Fibroblast of pulmonary artery (primary cell): ENCODE measurements around the gene YY1.

Experiments used
- DNase-seq: peaks from one replicate; pipeline ENCODE4 v3.0.0-alpha.2; 2010; ENCODE audit warnings: low read depth
- H3K4me3 ChIP-seq: replicated peaks from 2 replicates; pipeline ENCODE4 v1.5.1; 2011; ENCODE audit warnings: low read depth, mild to moderate bottlenecking, control low read depth, low read length, moderate library complexity
- TF ChIP-seq, protein P1 (sequence below): IDR thresholded peaks from 2 replicates; pipeline ENCODE4 v1.5.1; 2011; ENCODE audit warnings: mild to moderate bottlenecking, control low read depth, low read length, inconsistent platforms; ENCODE audit errors: missing control alignments

YY1 gene

DNA sequence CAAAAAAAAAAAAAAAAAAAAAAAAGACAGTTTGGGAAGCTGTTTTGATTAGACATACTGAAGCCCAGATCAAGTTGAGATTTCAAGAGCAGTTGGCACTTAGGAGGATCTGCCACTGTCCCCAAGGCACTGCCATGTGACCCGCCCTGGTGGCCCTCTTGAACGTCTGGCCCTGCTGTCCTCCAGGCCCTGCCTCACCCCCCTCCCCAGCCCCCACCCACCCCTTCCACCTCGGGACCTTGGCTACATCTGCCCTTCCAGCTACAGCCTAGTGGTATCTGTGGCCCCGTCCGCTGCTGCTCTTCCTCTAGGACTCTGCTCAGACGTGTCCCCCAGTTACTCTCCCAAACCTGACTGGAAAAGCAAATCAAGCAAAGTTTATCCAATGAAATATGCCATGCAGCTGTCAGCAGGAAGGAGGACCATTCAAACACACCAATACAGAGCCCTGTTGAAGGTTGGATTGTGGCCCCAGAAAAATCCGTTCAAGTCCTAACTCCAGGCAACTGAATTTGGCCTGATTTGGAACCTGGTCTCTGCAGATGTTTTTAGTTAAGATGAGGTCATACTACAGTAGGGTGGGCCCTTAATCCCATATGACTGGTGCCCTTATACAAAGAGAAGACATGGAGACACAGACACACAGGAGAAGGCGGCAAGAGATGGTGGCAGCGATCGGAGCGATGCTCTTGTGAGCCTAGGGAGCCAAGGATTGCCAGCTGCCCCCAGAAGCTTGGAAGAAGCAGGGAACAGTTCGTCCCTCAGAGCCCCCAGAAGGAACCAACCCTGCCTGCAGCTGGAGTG, 49.6 kb downstream of the YY1 start:
- TF ChIP-seq, protein P1, sequence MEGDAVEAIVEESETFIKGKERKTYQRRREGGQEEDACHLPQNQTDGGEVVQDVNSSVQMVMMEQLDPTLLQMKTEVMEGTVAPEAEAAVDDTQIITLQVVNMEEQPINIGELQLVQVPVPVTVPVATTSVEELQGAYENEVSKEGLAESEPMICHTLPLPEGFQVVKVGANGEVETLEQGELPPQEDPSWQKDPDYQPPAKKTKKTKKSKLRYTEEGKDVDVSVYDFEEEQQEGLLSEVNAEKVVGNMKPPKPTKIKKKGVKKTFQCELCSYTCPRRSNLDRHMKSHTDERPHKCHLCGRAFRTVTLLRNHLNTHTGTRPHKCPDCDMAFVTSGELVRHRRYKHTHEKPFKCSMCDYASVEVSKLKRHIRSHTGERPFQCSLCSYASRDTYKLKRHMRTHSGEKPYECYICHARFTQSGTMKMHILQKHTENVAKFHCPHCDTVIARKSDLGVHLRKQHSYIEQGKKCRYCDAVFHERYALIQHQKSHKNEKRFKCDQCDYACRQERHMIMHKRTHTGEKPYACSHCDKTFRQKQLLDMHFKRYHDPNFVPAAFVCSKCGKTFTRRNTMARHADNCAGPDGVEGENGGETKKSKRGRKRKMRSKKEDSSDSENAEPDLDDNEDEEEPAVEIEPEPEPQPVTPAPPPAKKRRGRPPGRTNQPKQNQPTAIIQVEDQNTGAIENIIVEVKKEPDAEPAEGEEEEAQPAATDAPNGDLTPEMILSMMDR = no peak
- no peak overlapping the region for H3K4me3 ChIP-seq
- no peak for DNase-seq

- no peak for DNase-seq
- H3K4me3 ChIP-seq = no peak overlapping the region
- TF ChIP-seq, protein P1 = no peak
Observed at GRCh38 chr14:100289916-100290606, 51.1 kb downstream of the YY1 start.

GRCh38 chr14:100290607-100291304, 51.8 kb downstream of the YY1 start:
- no peak overlapping the region for H3K4me3 ChIP-seq
- TF ChIP-seq, protein P1 = no peak
- no peak for DNase-seq

- TF ChIP-seq, protein P1 = no peak
- no peak for DNase-seq
- no peak overlapping the region for H3K4me3 ChIP-seq
Observed at GRCh38 chr14:100291305-100292075, 52.5 kb downstream of the YY1 start.

DNA sequence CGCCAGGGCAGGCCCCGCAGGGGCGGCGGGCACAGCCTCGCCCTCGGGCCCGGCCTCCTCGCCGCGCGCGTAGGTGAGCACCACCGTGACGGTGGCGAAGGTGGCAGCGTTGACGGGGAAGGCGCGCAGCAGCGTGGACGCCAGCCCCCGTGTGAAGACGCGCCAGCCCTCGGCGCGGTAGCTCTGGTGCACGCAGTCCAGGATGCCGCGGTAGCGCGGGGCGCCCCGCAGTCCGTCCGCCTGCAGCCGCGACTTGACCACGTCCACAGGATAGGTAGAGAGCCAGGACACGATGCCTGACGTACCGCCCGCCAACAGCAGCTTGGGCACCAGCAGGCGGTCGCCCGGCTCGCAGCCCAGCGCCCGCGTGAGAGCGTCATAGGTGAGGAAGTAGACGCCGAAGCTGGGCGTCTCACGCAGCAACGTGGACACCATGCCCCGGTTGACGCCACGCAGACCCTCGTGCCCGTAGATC, 53.4 kb downstream of the YY1 start:
- TF ChIP-seq, protein P1 = no peak
- no peak overlapping the region for H3K4me3 ChIP-seq
- DNase-seq = no peak

DNA sequence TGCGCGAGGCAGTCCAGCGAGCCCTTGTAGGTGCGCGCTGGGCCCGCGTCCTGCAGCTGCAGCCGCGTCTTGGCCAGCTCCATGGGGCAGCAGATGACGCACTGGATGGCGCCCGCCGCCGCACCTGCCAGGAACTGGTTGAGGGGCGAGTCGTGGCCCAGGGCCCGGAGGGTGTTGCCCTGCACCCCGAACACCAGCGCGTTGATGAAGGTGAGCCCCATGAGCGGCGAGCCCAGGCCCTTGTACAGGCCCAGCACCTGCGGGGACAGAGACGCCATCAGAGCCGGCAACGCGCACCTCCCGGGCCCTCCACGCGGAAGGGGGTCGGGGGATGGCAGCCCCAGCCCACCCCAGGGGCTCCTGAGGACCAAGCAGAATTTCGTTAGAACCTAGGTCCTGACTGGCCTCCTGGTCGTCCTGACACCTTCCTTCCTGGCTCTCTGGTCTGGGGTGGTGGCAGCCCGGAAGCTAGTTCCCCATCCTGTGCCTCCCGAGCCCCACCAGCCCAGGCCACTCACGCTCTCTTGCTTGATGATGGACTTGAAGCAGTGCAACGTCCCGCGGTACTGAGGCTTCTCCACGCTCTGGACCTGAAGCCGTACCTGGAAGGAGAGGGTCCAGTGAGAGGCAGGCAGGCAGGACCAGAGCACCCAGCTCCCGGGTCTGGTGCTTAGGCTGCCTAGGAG, 54.0 kb downstream of the YY1 start:
- TF ChIP-seq, protein P1 = no peak
- DNase-seq = no peak
- no peak overlapping the region for H3K4me3 ChIP-seq
